RWPE1 (cell line): ENCODE results near the gene PNPLA3.

ENCODE experiments used
- CTCF ChIA-PET: fragments of 350-600 bp; sonication (Branson Sonifier 250); formaldehyde crosslinking; extraction: SDS; loops from one replicate; lab custom pipeline; 2021; lab: Yijun Ruan, JAX
- POLR2A ChIA-PET: fragments of 400-600 bp; formaldehyde crosslinking; extraction: SDS; loops from one replicate; lab custom pipeline; 2020; ENCODE audit warnings: antibody characterized with exemption; ENCODE audit not compliant: low non-redundant PET; lab: Yijun Ruan, JAX
- DNase-seq: peaks from one replicate; pipeline ENCODE4 v3.0.0; 2012; ENCODE audit warnings: low spot score
- H3K27ac ChIP-seq: fragments of 450-650 bp; 2 replicates; pipeline ENCODE4 v1.5.1; 2017
- CTCF ChIP-seq: fragments of 450-650 bp; conservative IDR thresholded peaks from 2 replicates; pipeline ENCODE4 v1.5.1; 2017; ENCODE audit warnings: low read depth, mild to moderate bottlenecking

Gene PNPLA3

GRCh38 chr22:43889201-43889859, 34.3 kb upstream of the PNPLA3 start:
- DNase-seq, result no peak
- ChIA-PET POLR2A (no interaction called here), CTCF (interaction anchor here (0.5 kb wide), 1 partner anchor 61 kb away, joined by 3 read pairs; no protein-coding TSS in a partner anchor)
- TF ChIP-seq CTCF, result no peak
- no peak overlapping the region for H3K27ac ChIP-seq

GRCh38 chr22:43889860-43890253, 33.7 kb upstream of the PNPLA3 start:
- ChIA-PET POLR2A (no interaction called here), CTCF (interaction anchor here (0.5 to 0.6 kb wide), 3 partner anchors 56 to 671 kb away, joined by 3 to 4 read pairs (median 4); no protein-coding TSS in a partner anchor)
- DNase-seq, result no peak
- H3K27ac ChIP-seq, result no peak overlapping the region
- no peak for TF ChIP-seq CTCF

- H3K27ac ChIP-seq, result no peak overlapping the region
- CTCF ChIA-PET, result interaction anchor here (0.6 kb wide), 1 partner anchor 23 kb away, joined by 4 read pairs; no protein-coding TSS in a partner anchor
- POLR2A ChIA-PET, result no interaction called here
- TF ChIP-seq CTCF, result no peak
- DNase-seq, result no peak
Observed at GRCh38 chr22:43890901-43891331, 32.7 kb upstream of the PNPLA3 start.

- CTCF ChIA-PET, result no interaction called here
- POLR2A ChIA-PET, result no interaction called here
Observed at GRCh38 chr22:43891360-43892182, 32.0 kb upstream of the PNPLA3 start, which contains the start of gene PNPLA5. Gene PNPLA5, minus strand, starts transcription at chr22:43892013. Its CDS starts 133 bp downstream, at chr22:43891880.

GRCh38 chr22:43892183-43892894, 31.3 kb upstream of the PNPLA3 start:
- no peak for TF ChIP-seq CTCF
- no peak for DNase-seq
- no peak overlapping the region for H3K27ac ChIP-seq
- ChIA-PET POLR2A (no interaction called here), CTCF (interaction anchor here (0.8 kb wide), 1 partner anchor 194 kb away, joined by 3 read pairs; no protein-coding TSS in a partner anchor)

More at GRCh38 chr22:43891360-43892182, 32.0 kb upstream of the PNPLA3 start, which contains the start of gene PNPLA5:
- DNase-seq, result no peak
- TF ChIP-seq CTCF, result no peak
- H3K27ac ChIP-seq, result no peak within 1 kb of the TSS

GRCh38 chr22:43893266-43893665, 30.3 kb upstream of the PNPLA3 start:
- no peak for DNase-seq
- TF ChIP-seq CTCF, result no peak
- ChIA-PET POLR2A (no interaction called here), CTCF (interaction anchor here (0.8 kb wide), 1 partner anchor 193 kb away, joined by 3 read pairs; no protein-coding TSS in a partner anchor)
- no peak overlapping the region for H3K27ac ChIP-seq
